Measurements from ENCODE around the gene FBN3.
A peak's percentile ranks its signal among the peaks of the same experiment; 100 is the strongest.
"Not testable (repeated sequence)": the region's sequence is repeated elsewhere in the genome, so short reads cannot be mapped to it uniquely, and the experiment has no call there.

The FBN3 gene

GRCh38 chr19:8036434-8037099, 112.8 kb downstream of the FBN3 start:
- Histone ChIP-seq H3K9me3 (replicated peaks; ENCODE audit: low read length) (no peaks in the 10 kb centered on the region), H3K4me1 (ENCODE audit: control insufficient read depth, insufficient read depth, low read length) (peaks cover 5% of the 10 kb centered on the region), H3K36me3 (ENCODE audit: insufficient read depth, low read length) (no peaks in the 10 kb centered on the region), H3K4me2 (ENCODE audit: low read length) (peak overlapping the region; percentile 2), H3K9ac (ENCODE audit: low read depth, low read length) (no peak overlapping the region), H3K4me3 (ENCODE audit: low read length) (no peak overlapping the region), H3K27me3 (ENCODE audit: control insufficient read depth, insufficient read depth, low read length) (peaks cover 9% of the 10 kb centered on the region)

- Histone ChIP-seq H3K27me3 (ENCODE audit: control insufficient read depth, insufficient read depth, low read length) (peaks cover 10% of the 10 kb centered on the region), H3K4me2 (ENCODE audit: low read length) (no peak overlapping the region), H3K4me3 (ENCODE audit: low read length) (no peak overlapping the region), H3K4me1 (ENCODE audit: control insufficient read depth, insufficient read depth, low read length) (peaks cover 5% of the 10 kb centered on the region), H3K36me3 (ENCODE audit: insufficient read depth, low read length) (no peaks in the 10 kb centered on the region), H3K9me3 (replicated peaks; ENCODE audit: low read length) (no peaks in the 10 kb centered on the region), H3K9ac (ENCODE audit: low read depth, low read length) (no peak overlapping the region)
Measured at GRCh38 chr19:8034178-8034525, 115.2 kb downstream of the FBN3 start.

- H3K27me3 ChIP-seq (ENCODE audit: control insufficient read depth, insufficient read depth, low read length); H3K36me3 ChIP-seq (ENCODE audit: insufficient read depth, low read length); H3K9me3 ChIP-seq (replicated peaks; ENCODE audit: low read length); H3K4me1 ChIP-seq (ENCODE audit: control insufficient read depth, insufficient read depth, low read length); H3K4me2 ChIP-seq (ENCODE audit: low read length); H3K4me3 ChIP-seq (ENCODE audit: low read length); H3K9ac ChIP-seq (ENCODE audit: low read depth, low read length): not testable (repeated sequence)
Measured at GRCh38 chr19:8033287-8034177, 115.9 kb downstream of the FBN3 start.

- Histone ChIP-seq H3K9me3 (replicated peaks; ENCODE audit: low read length) (no peaks in the 10 kb centered on the region), H3K9ac (ENCODE audit: low read depth, low read length) (no peak overlapping the region), H3K4me1 (ENCODE audit: control insufficient read depth, insufficient read depth, low read length) (no peaks in the 10 kb centered on the region), H3K4me3 (ENCODE audit: low read length) (no peak overlapping the region), H3K4me2 (ENCODE audit: low read length) (no peak overlapping the region), H3K27me3 (ENCODE audit: control insufficient read depth, insufficient read depth, low read length) (peaks cover 4% of the 10 kb centered on the region), H3K36me3 (ENCODE audit: insufficient read depth, low read length) (no peaks in the 10 kb centered on the region)
Measured at GRCh38 chr19:8030960-8031359, 118.4 kb downstream of the FBN3 start.

- no peaks in the 10 kb centered on the region for H3K9me3 ChIP-seq (replicated peaks; ENCODE audit: low read length)
- H3K4me2 ChIP-seq (ENCODE audit: low read length), result no peak overlapping the region
- peaks cover 4% of the 10 kb centered on the region for H3K27me3 ChIP-seq (ENCODE audit: control insufficient read depth, insufficient read depth, low read length)
- no peak overlapping the region for H3K9ac ChIP-seq (ENCODE audit: low read depth, low read length)
- H3K36me3 ChIP-seq (ENCODE audit: insufficient read depth, low read length), result no peaks in the 10 kb centered on the region
- H3K4me1 ChIP-seq (ENCODE audit: control insufficient read depth, insufficient read depth, low read length), result no peaks in the 10 kb centered on the region
- H3K4me3 ChIP-seq (ENCODE audit: low read length), result no peak overlapping the region
Measured at GRCh38 chr19:8028951-8029491, 120.4 kb downstream of the FBN3 start.

GRCh38 chr19:8025316-8025715, 124.1 kb downstream of the FBN3 start:
- Histone ChIP-seq H3K36me3 (ENCODE audit: insufficient read depth, low read length) (no peaks in the 10 kb centered on the region), H3K9me3 (replicated peaks; ENCODE audit: low read length) (no peaks in the 10 kb centered on the region), H3K27me3 (ENCODE audit: control insufficient read depth, insufficient read depth, low read length) (no peaks in the 10 kb centered on the region), H3K4me2 (ENCODE audit: low read length) (no peak overlapping the region), H3K4me3 (ENCODE audit: low read length) (no peak overlapping the region), H3K9ac (ENCODE audit: low read depth, low read length) (no peak overlapping the region), H3K4me1 (ENCODE audit: control insufficient read depth, insufficient read depth, low read length) (no peaks in the 10 kb centered on the region)

- not testable (repeated sequence) for H3K9me3 ChIP-seq (replicated peaks; ENCODE audit: low read length); H3K4me3 ChIP-seq (ENCODE audit: low read length)
Measured at GRCh38 chr19:8024256-8024655, 125.1 kb downstream of the FBN3 start.

GRCh38 chr19:8023371-8023770, 126.0 kb downstream of the FBN3 start:
- no peaks in the 10 kb centered on the region for H3K27me3 ChIP-seq (ENCODE audit: control insufficient read depth, insufficient read depth, low read length)
- H3K9ac ChIP-seq (ENCODE audit: low read depth, low read length), result no peak overlapping the region
- H3K4me3 ChIP-seq (ENCODE audit: low read length), result no peak overlapping the region
- H3K36me3 ChIP-seq (ENCODE audit: insufficient read depth, low read length), result no peaks in the 10 kb centered on the region
- H3K4me2 ChIP-seq (ENCODE audit: low read length), result no peak overlapping the region
- H3K4me1 ChIP-seq (ENCODE audit: control insufficient read depth, insufficient read depth, low read length), result no peaks in the 10 kb centered on the region
- no peaks in the 10 kb centered on the region for H3K9me3 ChIP-seq (replicated peaks; ENCODE audit: low read length)

More at GRCh38 chr19:8024256-8024655, 125.1 kb downstream of the FBN3 start:
- not testable (repeated sequence) for H3K27me3 ChIP-seq (ENCODE audit: control insufficient read depth, insufficient read depth, low read length); H3K4me1 ChIP-seq (ENCODE audit: control insufficient read depth, insufficient read depth, low read length); H3K36me3 ChIP-seq (ENCODE audit: insufficient read depth, low read length); H3K9ac ChIP-seq (ENCODE audit: low read depth, low read length); H3K4me2 ChIP-seq (ENCODE audit: low read length)

GRCh38 chr19:8022275-8022674, 127.1 kb downstream of the FBN3 start:
- no peaks in the 10 kb centered on the region for H3K27me3 ChIP-seq (ENCODE audit: control insufficient read depth, insufficient read depth, low read length)
- H3K4me3 ChIP-seq (ENCODE audit: low read length), result no peak overlapping the region
- H3K36me3 ChIP-seq (ENCODE audit: insufficient read depth, low read length), result no peaks in the 10 kb centered on the region
- no peaks in the 10 kb centered on the region for H3K4me1 ChIP-seq (ENCODE audit: control insufficient read depth, insufficient read depth, low read length)
- H3K9ac ChIP-seq (ENCODE audit: low read depth, low read length), result no peak overlapping the region
- H3K9me3 ChIP-seq (replicated peaks; ENCODE audit: low read length), result no peaks in the 10 kb centered on the region
- no peak overlapping the region for H3K4me2 ChIP-seq (ENCODE audit: low read length)

- H3K36me3 ChIP-seq (ENCODE audit: insufficient read depth, low read length), result no peaks in the 10 kb centered on the region
- H3K9ac ChIP-seq (ENCODE audit: low read depth, low read length), result no peak overlapping the region
- no peaks in the 10 kb centered on the region for H3K9me3 ChIP-seq (replicated peaks; ENCODE audit: low read length)
Measured at GRCh38 chr19:8021374-8021773, 128.0 kb downstream of the FBN3 start.

GRCh38 chr19:8020681-8021080, 128.7 kb downstream of the FBN3 start:
- no peaks in the 10 kb centered on the region for H3K36me3 ChIP-seq (ENCODE audit: insufficient read depth, low read length)
- H3K9ac ChIP-seq (ENCODE audit: low read depth, low read length), result no peak overlapping the region
- no peaks in the 10 kb centered on the region for H3K9me3 ChIP-seq (replicated peaks; ENCODE audit: low read length)
- H3K27me3 ChIP-seq (ENCODE audit: control insufficient read depth, insufficient read depth, low read length), result no peaks in the 10 kb centered on the region
- H3K4me2 ChIP-seq (ENCODE audit: low read length), result no peak overlapping the region
- H3K4me3 ChIP-seq (ENCODE audit: low read length), result no peak overlapping the region
- no peaks in the 10 kb centered on the region for H3K4me1 ChIP-seq (ENCODE audit: control insufficient read depth, insufficient read depth, low read length)

More at GRCh38 chr19:8021374-8021773, 128.0 kb downstream of the FBN3 start:
- H3K27me3 ChIP-seq (ENCODE audit: control insufficient read depth, insufficient read depth, low read length), result no peaks in the 10 kb centered on the region
- no peaks in the 10 kb centered on the region for H3K4me1 ChIP-seq (ENCODE audit: control insufficient read depth, insufficient read depth, low read length)
- H3K4me2 ChIP-seq (ENCODE audit: low read length), result no peak overlapping the region
- H3K4me3 ChIP-seq (ENCODE audit: low read length), result no peak overlapping the region

Measured in skeletal muscle satellite cell (primary cell).